GM19324 (cell line): ENCODE data around the gene ST8SIA6.
"Not testable (repeated sequence)": the region's sequence is repeated elsewhere in the genome, so short reads cannot be mapped to it uniquely, and the experiment has no call there.

Experiments
- ATAC-seq: cut with Tn5 transposase; IDR thresholded peaks from one replicate; pipeline ENCODE4 v1.9.1; 2021; ENCODE audit warnings: mild to moderate bottlenecking, moderate library complexity; ENCODE audit not compliant: unreplicated experiment, low FRiP score

The ST8SIA6 gene

GRCh38 chr10:17428351-17429097 lies 25.9 kb downstream of the ST8SIA6 start:
- ATAC-seq, result no peak

DNA sequence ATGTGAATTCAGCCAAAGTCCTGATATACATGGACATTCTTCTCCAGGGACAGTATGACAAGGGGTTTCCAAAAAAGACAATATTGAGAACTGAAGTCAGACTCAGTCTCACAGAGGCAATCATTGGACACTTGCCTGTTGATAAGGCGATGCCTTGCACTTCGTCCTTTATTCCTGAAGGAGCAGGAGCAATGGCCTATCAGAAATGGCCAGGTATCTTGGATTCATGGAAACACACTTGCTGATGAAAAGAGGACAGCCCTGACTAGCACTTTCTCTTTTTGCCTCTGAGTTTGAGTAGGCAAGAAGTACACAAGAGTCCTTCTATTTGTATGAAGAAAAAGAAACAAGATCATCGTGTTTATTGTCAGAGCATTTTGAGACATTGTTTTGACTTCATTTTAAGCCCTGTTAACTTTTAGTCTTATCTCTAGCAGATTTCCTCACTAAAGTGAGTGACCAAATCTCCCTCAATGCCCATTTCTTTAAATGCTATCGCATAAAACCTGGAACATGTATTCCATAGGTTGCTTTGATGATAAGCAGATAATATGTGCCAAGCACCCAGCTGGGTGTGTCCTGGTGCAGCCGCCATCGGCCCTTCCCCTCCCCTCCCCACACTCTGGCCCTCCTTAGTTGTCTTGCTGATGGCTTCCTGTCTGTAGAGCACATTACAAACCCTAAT lies 26.6 kb downstream of the ST8SIA6 start:
- no peak for ATAC-seq

DNA sequence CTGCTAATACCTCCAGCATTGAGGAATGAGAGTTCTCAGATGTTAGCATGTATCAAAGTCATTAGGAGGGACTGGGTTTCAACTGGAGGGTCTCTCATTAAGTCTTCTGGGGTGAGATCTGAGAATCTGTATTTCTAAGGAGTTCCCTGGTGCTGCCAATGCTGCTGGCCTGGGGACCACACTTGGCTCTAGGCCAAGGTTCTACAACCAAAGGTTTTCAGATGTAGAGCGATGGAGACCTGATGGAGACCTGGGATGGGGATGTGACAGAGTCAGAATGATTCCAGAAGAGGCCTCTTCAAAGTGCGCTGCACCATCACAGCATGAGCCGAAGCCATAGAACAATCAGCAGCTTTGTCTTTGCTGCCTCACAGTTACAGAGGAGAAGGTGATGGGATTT lies 27.2 kb downstream of the ST8SIA6 start:
- ATAC-seq, result no peak

DNA sequence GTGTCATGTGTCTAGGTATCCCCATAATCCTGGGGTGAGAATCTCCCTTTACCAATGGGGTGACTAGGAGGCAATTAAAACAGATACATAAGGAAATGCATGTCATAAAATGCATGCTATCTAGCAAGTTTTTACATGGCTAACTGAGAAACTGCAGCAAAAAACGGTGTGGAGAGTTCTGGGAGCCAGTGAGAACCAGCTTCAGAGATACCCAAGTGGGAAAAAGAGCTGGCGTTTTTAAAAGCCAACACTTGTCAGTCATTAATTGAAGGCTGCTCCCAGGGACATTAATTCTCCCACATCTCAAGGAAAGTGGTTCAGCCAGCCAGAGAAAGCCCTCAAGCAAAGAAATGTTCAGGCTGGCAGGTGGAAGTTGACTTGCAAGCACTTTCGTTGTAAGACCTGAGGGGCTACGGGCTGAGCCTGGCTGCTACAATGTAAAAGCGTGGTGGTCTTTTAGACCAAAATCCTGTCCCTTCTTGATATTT lies 28.1 kb downstream of the ST8SIA6 start:
- ATAC-seq, result no peak

- ATAC-seq, result no peak
Measured at GRCh38 chr10:17425584-17426262, 28.7 kb downstream of the ST8SIA6 start.

DNA sequence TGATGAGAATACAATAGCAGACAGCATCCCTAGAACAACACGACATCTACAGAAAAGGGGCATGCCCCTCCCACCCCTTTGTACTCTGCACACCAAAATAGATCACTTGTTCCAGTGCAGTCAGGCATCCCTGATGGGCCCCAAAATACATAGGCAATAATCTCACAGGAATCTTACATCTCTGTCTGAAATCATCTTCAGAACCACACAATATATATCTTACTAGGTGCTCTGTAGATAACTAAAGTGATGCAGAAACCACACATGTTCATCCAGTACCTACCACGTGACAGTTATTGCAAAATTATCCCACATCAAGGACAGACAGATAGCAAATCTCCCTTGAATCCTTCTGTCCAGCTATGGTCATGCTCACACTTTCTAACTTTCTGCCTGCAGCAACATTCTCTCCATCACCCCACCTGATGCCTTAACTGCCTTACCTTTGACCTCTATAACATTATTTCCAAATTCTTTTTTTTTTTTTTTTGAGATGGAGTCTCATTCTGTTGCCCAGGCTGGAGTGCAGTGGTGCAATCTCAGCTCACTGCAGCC lies 30.7 kb downstream of the ST8SIA6 start:
- no peak for ATAC-seq

DNA sequence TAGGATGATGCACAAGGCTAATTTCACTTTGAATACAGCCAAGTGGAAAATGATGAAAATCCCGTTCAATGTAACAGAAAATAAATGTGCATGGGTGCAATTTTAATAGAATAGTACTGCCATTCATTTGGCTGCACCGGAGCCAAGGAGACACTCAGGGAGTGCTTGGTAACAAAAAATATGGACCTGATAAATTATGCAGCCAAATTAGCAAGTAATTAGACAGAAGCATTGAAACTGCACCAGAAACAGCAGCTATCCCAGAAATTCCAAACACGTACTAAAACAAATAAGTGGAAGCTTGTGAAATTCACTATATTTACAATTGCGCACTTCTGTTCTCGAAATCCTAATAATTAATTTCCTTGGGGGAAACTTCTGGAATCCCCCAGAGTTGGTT lies 31.5 kb downstream of the ST8SIA6 start:
- ATAC-seq, result no peak

- ATAC-seq, result no peak
Measured at GRCh38 chr10:17418249-17418648, 36.1 kb downstream of the ST8SIA6 start.

GRCh38 chr10:17416442-17417211 lies 37.8 kb downstream of the ST8SIA6 start:
- ATAC-seq, result no peak

- no peak for ATAC-seq
Measured at GRCh38 chr10:17415046-17415658, 39.2 kb downstream of the ST8SIA6 start.

GRCh38 chr10:17414484-17414883 lies 39.9 kb downstream of the ST8SIA6 start:
- ATAC-seq, result no peak

- no peak for ATAC-seq
Measured at GRCh38 chr10:17413876-17414275, 40.5 kb downstream of the ST8SIA6 start.

GRCh38 chr10:17412323-17412722 lies 42.1 kb downstream of the ST8SIA6 start:
- ATAC-seq, result no peak

GRCh38 chr10:17410907-17411306 lies 43.5 kb downstream of the ST8SIA6 start:
- no peak for ATAC-seq

- ATAC-seq, result no peak
Measured at GRCh38 chr10:17409170-17409733, 45.1 kb downstream of the ST8SIA6 start.

DNA sequence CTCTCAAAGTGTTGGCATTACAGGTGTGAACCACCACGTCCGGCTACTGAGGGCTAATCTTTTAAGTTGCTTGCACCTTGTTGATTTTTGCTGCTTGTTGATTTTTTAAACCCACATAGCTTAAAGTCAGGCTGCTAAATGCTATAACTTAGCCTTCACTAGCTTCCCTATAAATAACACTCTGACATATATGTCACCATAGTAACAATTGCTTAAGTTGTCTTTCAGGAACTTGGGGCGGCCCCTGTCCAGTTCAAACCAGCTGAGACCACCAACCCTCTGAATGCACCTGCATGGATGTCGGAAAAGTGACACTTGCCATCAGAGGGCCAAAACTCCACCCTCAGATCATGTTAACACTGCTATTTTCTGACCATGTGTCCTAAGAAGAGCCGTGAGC lies 47.3 kb downstream of the ST8SIA6 start:
- ATAC-seq, result no peak

DNA sequence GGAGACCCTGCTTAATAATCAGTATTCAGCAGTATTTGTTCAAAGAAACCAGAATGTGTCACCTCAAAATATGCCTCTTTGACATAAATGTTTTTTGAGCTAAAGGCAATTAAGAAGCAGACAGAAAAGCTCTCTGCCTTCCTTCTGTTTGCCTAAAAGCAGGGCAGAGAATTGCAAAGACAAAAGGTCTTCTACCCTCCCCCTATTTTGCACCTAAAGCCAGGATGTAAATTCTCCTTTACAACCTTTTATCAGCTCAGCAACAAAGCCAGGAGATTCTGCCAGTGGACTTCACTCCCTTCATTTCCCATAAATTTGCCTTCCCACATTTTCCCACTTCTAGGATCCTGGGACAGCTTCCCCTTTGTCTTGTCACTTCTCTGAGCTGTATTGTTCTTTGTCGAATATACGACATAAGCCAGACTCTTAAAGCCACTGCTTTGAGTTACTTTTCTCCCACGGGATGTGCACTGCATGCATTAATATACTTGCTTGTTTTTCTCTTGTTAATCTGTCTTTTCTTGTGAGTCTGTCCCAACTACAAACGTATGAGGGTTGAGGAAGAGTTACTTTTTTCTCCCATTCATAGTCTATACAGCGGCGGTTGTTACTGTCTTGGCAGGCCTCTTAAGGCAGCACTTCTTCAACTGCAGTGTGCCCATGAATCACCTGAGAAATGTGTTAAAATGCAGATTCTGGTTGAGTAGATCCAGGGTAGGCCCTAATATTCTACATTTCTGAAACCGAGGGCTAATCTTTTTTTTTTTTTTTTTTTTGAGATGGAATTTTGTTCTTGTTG lies 48.2 kb downstream of the ST8SIA6 start:
- ATAC-seq, result no peak

DNA sequence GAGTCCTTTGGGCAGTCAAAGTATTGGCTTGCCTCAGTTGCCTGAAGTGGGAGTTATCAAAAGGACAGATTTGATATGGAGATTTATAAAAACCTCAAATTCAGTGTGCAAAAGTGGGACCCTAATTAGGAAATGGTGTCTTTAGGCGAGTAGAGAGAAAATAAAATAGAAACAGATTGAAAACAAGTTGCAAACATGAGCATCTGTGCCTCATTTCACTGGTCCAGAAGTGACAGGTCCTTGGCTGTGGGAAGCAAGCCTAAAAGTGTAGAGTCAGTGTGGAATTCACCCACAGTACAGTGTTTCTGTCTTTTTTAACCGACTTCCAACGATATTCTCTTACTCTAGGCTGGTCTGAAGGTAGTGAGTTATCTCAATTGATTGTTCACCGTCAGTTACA lies 51.2 kb downstream of the ST8SIA6 start:
- no peak for ATAC-seq

GRCh38 chr10:17402040-17402439 lies 52.4 kb downstream of the ST8SIA6 start:
- not testable (repeated sequence) for ATAC-seq
